ENCODE results near the gene EPS8L3.
A peak's percentile ranks its signal among the peaks of the same experiment; 100 is the strongest.
"Not testable (repeated sequence)": the region's sequence is repeated elsewhere in the genome, so short reads cannot be mapped to it uniquely, and the experiment has no call there.

The EPS8L3 gene

GRCh38 chr1:109763646-109764415 lies at the start of gene EPS8L3:
EPS8L3 (minus strand) TSS chr1:109763923; CDS start chr1:109761749, 2,174 bp downstream.
- DNase-seq (ENCODE audit: low spot score) = no peak

GRCh38 chr1:109812691-109813393 lies 49.1 kb upstream of the EPS8L3 start:
- peak; percentile 82 for DNase-seq (ENCODE audit: low spot score)

GRCh38 chr1:109808703-109809102 lies 45.0 kb upstream of the EPS8L3 start:
- DNase-seq (ENCODE audit: low spot score) = no peak

DNA sequence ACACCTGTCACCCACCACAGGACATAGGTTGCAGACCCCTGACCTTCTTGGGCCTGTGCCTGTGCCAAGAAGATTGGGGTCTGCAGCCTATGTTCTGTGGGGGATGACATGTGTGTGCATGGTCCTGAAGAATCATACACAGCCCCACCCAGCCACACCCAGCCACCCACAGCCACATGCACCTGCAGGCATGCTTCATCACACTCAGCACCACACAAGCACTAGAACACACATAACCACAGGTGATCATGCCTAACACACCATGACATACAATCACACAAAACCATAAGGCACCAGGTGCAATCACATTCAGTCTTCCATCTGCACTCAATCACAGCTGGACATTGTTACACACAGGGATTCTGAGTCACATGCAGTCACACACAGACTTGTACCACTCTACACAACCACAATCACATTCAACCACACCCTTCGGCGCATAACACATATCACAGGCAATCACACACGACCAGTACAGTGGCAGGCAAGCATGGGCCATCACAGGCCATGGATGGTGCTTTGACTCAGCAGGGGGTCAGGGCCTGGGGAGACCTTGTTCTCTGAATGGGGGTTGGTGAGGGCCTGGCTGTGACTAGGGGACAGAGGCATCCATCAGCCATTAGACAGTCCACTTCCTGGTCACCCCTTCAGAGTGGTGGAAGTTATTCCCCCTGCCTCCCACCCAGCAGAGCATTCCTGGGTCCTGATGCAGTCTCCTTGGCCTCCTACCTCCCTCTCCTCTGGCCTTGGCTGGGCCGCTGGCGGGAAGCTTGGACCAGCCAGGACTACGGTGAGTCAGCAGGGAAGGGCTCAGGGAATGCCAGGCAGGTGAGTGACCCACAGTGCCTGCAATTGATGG lies 44.3 kb upstream of the EPS8L3 start:
- no peak for DNase-seq (ENCODE audit: low spot score)

GRCh38 chr1:109807402-109807801 lies 43.7 kb upstream of the EPS8L3 start:
- DNase-seq (ENCODE audit: low spot score) = no peak

GRCh38 chr1:109806733-109807400 lies 43.1 kb upstream of the EPS8L3 start:
- no peak for DNase-seq (ENCODE audit: low spot score)

DNA sequence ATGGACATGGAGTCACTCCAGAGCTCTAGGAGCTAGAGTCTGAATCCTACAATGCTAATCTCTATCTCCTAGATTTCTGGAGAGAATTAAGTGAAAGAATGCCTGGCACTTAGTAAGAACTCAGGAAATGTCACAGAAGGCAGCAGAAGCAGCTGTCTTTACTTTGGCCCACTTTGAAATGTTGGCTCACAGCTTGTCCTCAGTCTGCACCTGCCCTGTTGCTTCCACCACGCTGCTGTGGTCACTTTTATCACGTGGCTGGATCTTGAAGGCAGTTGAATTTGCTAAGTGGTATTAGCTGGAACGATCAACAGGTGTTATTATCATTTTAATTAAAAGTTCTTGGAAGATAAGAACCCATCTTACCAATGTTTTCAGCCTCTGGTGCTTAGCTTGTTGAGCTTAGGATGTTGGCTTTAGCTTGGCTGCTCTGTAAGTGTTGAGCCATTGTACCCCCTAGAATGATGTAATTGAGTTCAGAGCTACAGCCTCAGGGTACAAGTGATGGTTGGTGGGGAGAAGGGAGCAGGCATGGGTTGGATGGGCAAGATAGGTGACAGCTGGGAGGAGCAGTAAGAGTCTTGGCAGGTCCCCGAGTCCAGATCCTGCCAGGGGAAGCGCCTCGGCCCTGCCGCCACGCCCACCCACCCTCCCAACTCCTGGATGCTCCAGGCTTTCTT lies 41.9 kb upstream of the EPS8L3 start:
- DNase-seq (ENCODE audit: low spot score) = no peak

- no peak for DNase-seq (ENCODE audit: low spot score)
Observed at GRCh38 chr1:109804660-109805059, 40.9 kb upstream of the EPS8L3 start.

GRCh38 chr1:109803901-109804331 lies 40.2 kb upstream of the EPS8L3 start:
- DNase-seq (ENCODE audit: low spot score) = no peak

- peak; percentile 57 for DNase-seq (ENCODE audit: low spot score)
Observed at GRCh38 chr1:109802901-109803561, 39.3 kb upstream of the EPS8L3 start.

DNA sequence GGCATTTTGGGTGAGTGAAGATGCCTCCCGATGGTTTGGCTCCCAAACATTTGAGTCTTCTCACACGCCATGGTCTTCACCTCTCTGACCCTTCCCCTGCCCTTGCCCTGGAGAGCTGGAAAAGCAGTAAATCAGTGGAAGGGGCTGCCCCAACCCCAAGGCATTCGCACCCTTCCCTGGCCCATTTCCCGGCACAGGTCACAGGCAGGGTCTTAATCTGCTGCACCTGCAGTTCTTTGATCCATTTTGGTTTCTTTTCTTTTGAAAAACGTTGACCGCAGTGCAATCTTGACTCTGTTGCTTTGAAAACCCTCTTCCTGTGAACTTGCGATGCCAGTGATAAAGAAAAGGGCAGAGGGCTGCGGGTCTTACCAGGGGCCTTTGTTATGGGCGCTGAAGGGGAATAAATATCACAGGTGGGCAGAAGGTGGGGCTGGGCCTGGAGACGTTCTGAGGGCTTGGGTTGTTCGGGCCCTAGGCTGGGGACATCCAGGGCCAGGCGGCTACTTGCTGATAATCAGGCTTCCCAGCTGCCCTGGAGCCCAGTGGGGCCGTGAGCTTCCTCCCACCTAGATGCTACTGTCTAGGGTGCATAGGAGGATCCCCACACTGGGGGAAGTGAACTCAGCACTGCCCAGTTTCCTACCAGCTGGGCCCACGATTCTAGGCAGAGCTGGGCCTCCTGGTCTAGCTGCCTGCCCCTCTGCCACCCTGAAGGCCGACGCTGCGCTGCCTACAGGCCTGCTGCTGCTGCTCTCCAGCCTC lies 38.6 kb upstream of the EPS8L3 start:
- no peak for DNase-seq (ENCODE audit: low spot score)

GRCh38 chr1:109801791-109802135 lies 38.0 kb upstream of the EPS8L3 start:
- DNase-seq (ENCODE audit: low spot score) = no peak

GRCh38 chr1:109800291-109800690 lies 36.6 kb upstream of the EPS8L3 start:
- no peak for DNase-seq (ENCODE audit: low spot score)

DNA sequence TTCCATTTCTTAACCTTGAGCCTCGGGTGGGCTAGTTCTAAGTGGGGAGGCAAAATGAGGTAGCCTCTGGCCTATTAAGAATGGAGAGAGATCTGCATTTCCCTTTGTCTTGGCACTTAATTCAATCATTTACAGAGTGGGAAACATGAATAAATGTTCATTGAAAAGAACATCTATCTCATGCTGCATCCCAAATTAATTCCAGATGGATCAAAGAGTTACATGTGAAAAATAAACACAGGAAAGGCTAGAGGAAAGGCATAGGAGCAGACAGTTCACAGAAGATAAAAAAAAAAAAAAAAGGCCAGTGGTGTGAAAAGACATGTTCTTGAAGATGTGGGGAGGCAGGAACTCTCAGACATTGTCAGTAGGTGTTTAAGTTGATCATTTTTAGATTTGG lies 35.7 kb upstream of the EPS8L3 start:
- no peak for DNase-seq (ENCODE audit: low spot score)

DNA sequence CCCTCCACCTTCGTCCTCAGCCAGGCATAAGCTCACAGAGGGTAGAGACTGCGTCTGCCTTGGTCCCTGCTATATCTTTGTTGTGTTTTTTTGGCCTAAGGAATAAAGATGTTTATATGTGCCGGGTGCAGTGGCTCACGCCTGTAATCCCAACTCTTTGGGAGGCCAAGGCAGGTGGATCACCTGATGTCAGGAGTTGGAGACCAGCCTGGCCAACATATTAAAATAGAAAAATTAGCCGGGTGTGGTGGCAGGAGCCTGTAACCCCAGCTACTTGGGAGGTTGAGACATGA lies 33.5 kb upstream of the EPS8L3 start:
- not testable (repeated sequence) for DNase-seq (ENCODE audit: low spot score)

GRCh38 chr1:109796484-109797302 lies 33.0 kb upstream of the EPS8L3 start:
- DNase-seq (ENCODE audit: low spot score) = no peak

- no peak for DNase-seq (ENCODE audit: low spot score)
Observed at GRCh38 chr1:109794319-109795132, 30.8 kb upstream of the EPS8L3 start.

DNA sequence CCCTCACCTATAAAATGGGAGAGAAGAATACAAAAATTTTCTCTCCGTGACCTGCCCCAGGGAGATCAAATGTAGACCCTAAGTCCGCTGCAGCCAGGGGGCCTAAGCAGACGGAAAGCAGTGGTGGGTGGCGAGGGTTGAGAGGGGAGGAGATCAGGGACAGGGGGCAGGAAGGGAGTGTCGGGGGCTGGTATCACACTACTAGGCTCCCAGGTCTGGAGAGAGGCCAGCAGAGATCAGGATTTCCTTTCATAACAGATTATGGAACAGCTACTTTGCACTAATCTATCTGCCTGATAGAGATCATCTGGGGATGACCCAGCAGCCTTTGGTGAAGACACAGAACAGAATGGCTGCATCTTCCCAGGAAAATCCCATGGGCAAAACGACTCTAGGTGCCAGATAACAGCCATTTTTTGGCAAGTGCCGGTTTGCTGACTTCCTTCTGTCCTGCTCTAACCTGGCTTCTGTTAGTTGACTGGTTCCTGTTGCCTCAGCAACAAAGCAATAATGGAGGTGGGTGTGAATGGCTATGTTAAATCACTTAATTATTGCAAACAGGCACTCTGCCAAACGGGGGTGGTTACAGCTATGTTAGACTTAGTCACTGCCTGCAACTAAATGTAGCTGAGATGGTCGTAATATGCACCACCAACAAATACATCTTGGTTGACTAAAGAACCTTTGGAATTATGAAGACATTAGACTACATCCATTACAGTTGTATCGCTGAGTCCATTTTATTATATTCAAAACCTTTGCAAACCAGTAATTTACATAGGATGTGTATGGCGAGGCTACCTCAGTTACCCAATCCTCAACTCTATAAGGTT lies 30.0 kb upstream of the EPS8L3 start:
- no peak for DNase-seq (ENCODE audit: low spot score)
